CD4-positive, alpha-beta T cell treated with Interleukin-15 for 1 hour (primary cell): Measurements from ENCODE around the gene TTC23L.

Experiments used
- DNase-seq: peaks from one replicate; pipeline ENCODE4 v3.0.0-alpha.2; 2020

The TTC23L gene

DNA sequence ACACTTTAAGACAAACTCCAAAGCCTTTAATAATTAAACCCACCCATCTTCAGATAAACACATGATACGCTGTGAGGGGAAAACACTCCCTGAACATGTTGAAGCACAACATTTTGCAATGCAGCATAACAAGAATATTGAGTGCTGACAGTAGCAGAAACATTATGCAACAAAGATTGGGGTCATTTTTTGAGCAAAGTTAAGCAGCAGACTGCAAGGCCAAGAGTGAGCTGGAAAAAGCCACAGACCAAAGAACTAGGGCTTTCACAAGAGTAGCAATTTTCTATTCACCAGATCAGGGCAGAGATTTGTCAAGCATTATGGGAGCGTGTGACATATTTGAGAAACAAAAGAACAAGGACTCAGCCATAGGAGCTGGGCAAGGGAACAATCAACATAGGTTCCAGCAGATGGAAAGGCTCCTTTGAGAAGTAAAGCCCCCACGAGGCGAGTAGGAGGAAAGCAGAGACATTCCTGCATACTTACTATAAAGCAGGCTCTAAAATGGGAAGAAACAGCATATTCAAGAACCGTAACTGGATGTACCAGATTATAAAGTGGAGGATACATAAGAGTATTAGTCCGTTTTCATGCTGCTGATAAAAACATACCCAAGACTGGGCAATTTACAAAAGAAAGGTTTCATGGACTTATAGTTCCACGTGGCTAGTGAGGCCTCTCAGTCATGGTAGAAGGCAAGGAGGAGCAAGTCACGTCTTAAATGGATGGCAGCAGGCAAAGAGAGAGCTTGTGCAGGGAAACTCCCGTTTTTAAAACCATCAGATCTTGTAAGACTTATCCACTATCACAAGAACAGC lies 4.8 kb upstream of the TTC23L start:
- DNase-seq: no peak

DNA sequence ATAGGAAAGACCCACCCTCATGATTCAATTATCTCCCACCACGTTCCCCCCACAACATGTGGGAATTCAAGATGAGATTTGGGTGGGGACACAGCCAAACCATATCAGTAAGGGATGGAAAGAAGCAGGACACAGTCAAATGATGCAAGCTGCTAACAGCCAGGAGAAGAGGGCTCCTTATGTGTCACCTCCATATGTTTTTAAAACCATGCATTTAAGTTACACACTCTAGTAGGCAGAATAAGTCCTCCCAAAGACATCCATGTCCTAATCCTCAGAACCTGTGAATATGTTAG lies 4.2 kb upstream of the TTC23L start:
- no peak for DNase-seq

DNA sequence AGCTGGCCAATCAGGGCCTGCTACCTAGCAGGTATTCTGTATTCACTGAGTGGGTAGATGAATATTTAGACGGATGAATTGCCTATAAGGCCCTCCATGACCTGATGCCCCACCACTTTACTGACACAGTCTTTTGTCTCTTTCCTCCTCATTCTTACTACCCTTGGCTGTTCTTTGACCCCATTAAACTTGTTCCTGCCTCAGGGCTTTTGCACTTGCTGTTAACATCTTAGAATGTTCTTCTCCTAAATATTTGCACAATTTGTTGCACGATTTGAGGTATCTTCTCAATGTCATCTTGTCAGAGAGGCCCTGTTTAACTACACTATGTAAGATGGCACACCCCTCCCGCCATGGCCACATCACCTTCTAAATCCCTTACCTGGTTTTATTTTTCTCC lies 3.3 kb upstream of the TTC23L start:
- no peak for DNase-seq

DNA sequence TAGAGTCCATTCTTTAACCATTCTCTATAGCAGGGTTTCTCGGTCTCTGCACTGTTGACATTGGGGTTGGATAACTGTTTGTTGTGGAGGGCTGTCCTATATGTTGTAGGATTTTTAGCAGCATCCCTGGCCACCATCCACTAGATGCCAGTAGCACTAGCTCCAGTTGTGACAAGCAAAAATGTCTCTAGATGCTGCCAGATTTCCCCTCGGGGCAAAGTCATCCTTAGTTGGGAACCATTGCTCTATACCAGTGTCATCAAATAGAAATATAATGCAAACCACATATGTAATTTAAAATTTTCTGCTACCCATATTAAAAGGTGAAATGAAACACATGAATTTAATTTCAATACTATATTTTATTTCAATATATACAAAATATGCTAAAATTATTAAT lies 2.9 kb downstream of the TTC23L start:
- DNase-seq: no peak

DNA sequence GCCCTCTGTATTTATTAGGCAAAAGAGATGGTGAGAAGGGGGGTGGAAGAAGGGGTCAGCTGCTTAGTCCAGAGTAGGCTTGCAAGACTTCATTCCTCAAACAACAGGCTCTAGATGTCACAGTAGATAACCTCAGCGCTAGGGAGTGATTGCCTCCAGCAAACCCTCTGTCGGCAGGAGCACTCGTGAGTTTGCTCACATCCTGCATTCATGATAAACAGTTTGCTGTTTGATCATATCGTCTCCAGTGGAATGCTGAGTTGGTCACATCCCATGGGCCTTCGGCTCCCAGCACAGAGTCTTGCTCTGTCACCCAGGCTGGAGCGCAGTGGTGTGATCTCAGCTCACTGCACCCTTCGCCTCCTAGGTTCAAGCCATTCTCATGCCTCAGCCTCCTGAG lies 3.6 kb downstream of the TTC23L start:
- no peak for DNase-seq

DNA sequence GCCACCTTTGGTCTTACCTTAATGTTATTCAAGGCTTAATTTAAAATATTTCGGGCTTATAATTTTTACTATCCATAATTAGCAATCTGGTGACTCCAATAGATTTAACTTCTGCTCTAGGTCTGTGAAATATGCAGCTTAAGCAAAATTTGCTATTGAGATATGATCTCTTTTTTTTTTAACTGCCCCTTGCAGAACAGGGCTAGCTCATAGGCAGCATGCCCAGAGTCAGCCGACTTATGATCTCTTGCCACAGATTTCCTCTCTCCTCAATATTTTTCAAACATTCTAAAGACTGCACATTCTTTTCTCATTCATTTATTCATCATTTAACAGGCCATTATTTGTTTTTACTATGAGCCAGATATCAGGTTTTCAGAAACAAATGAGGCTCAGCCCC lies 4.5 kb downstream of the TTC23L start:
- DNase-seq: no peak

DNA sequence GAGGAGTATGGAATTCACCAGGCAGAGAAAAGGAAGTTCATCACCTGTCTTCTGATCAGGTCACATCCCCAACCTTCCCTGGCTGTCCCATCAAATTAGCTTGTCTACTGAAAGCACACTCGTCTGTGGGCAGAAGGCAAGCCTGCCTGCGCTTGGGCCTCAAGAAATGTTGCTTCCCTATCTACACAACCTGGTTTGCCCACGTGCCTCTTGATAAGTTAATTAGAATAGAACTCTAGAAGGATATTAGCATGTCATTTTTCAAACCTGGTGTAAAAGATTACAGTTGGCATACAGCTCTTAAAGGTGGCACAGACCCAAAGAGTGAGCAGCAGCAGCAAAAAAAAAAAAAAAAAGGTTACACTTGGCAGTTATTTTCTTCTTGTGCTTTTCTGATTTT lies 5.1 kb downstream of the TTC23L start:
- no peak for DNase-seq

DNA sequence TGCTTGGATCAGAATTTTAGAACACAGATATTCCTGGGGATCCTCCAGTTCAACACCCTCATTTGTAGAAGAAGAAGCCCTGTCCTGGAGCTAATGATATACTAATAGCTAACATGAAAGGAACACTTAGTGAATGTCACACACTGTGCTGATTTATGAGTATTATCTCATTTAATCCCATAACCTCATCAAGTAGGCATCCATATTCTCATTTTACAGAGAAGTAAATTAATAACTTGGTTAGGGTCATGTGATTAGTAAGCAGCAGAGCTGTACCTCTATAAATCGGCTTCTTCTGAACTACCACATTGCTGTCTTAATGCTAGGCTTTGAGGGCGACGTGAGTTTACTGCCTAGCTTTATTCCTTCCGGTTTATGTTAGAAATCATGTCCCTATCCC lies 6.0 kb downstream of the TTC23L start:
- no peak for DNase-seq

DNA sequence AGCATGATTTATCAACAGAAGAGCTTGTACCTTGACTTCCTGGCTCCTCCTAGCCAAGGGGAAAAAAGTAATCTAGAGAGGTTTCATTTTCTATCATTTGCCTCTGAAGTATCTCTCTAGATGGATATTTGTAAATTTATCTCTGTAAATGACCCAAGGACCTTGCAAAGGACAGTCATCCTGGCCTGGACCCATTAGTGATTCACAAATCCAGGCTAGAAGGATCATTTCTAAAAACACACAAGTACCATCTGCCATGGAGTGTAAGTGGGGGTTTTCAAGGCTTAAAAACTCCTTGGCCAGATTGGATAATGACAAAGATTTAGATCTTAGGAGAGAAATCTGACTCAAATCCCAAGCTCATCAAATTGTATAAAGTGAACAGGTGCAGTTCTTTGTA lies 8.1 kb downstream of the TTC23L start:
- DNase-seq: no peak

DNA sequence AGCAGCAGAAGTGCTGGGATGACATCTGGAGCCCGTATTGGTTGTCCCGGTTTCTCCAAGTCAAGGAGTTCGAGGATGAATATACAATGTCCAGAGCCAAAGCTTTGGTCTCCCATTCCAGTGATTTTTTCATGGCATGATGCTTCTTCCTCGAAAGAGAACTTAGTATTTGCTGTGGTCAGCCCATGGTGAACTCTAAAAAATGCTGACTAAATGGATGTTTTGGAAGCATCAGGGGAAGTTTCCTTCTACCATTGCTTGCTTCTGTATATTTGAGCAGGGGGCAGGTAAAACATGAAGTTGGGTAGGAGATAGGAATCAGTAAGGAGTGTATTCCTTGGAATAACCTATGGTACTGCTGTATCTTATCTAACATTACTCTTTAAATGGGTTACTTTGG lies 8.6 kb downstream of the TTC23L start:
- DNase-seq: no peak

DNA sequence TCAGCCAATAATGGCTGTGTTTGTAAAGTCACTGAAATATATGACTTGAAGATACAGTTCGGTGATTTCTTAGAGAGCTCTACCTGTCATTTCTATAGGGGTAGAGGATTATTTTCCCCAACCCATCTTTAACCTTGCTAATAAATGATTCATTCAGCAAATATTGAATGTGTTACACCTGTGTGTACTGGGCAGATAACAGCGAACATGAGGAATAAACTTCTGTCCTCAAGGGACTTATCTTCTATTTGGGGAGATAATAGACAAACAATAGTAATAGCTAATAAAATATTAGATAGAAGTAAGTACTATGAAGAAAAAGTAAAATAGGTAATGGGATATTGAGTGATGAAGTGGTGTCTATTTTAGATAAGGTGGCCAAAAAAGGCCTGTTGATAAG lies 9.3 kb downstream of the TTC23L start:
- DNase-seq: no peak

DNA sequence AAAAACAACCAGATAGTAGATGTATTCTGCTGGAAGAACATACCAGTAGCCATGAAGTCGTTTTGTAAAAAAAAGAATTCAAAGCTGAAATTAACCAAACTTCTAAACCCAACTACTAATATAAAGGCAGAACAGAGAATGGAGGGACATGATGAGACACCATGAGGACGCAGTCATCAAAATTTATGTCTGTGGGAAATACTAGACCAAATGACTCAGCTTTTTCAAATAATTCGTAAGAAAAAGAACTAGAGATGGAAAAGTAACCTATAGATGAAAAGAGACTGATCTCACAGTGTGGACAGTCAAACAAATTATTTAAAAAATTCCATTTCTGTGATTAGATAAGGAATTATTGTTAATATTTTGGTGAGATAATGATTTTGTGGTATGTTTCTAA lies 10.3 kb downstream of the TTC23L start:
- no peak for DNase-seq

DNA sequence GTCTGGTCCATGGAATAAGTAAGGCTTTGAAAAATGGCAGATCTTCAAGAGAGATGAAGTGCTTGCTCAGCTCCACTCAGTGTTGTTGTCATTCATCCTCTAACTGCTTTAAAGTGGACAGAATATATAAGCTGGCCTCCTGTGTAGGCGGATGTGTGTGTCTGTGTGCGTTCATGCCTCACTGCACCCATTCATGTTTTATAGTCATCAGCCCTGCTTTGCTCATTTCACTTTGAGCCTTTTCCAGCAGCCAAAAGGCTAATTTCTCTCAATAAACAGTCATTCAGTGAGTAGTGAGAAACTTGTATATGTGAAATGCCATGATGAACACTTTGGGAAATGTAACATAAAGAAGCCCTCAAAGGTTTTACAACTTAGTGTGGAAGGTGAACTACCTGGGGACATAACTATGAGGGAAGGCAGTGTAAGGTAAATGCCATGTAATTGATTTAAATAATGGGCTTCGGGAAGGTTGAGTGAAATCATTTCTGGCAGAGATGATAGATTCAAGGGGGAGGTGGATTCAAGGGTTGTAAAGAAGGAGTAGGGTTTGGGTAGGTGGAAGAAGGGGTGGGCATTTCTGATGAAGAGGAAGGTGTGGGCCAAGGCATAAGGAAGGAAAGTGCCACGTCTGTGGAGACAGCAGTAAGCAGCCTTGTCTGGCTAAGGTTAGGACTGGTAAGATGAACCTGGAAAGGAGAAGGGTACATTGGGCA lies 15.7 kb downstream of the TTC23L start:
- no peak for DNase-seq

DNA sequence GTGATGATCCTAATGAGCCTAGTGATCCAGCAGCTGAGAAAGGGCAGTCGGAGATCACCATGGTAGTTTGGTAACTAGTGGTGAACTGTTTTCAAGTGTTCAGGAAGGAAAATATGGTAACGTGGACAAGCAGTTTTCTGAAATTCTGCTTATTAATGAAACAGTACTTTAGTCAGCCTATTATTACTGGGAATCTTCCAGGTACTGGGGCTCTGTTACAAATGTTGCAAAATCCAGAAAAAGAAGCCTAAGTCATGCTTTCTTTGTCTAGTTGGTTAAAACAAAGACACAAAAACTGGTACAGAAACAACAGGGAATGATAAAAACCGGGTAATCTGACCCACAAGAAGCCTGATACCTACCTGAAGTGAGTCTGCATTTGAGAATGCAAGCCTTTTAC lies 18.2 kb downstream of the TTC23L start:
- no peak for DNase-seq

DNA sequence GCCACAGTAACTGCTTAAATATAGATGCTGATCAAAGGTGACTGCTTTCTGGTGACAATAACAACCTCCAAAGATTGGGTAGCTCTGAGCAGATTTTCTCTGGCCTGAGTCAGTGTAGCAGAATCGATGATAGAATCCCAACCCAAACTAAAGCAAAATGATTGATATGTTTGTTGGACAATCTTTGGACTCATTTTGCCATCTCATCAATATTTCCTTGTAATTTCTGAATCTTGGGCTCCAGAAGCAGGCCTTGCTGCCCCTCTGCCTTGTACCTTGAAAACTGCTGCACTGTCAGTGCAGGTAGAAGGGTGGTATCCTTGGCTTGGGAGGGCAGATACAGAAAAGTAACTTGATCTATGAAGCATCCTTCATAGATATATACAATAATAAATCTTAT lies 18.9 kb downstream of the TTC23L start:
- no peak for DNase-seq

DNA sequence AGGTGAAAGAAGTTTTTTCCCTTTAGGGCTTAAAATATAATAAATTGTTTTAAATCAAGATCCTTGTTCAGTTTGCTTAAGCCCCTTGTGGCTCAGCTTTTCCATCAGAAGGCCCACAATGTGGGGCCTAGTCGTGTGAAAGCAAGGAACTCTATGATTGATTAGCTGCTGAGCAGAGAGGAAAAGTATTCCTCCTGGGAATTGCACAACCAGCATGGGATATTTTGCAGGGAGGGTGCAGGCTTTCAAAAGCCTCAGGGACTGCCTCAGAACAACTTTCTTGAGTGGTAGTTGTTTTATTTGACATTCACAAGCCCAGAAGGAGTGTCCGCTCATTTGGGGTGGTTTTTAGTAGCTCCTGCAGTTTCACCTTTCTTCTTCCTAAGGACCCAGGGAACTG lies 19.8 kb downstream of the TTC23L start:
- no peak for DNase-seq

DNA sequence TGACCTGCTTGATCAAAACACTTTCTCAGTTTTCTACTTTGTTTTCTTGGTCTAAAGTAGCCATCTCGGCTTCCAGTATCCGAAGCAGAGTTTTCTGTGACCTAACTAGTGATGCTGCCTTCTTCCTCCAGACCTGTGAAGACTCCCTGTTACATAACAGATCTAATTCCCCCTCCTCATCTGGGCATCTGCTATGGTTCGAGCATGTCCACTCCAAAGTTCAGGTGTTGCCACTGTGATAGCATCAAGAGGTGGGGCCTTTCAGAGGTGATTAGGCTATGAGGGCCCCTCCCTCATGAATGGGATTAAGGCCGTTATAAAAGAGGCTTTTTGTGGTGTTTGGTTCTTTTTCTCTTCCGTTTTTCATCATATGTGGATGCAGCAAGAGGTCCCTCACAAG lies 20.3 kb downstream of the TTC23L start:
- no peak for DNase-seq

DNA sequence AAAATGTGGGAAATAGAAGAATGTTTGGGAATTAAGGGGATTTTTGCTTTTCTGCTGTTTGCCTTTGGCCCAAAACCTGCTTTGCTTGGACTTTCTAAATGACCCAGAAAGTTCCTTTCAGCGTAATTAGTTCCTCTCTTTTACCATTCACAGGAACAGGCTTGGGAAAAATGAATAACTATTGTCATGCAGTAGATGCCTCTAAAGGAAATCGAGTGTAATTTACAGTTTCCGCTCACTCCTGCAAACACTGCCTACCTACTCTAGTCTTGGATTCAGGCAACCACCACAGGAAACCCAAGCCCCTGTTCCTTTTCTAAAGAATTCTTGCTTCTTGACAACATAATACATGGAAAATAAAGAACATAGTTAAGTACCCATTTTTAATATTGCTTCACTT lies 25.0 kb downstream of the TTC23L start:
- no peak for DNase-seq

DNA sequence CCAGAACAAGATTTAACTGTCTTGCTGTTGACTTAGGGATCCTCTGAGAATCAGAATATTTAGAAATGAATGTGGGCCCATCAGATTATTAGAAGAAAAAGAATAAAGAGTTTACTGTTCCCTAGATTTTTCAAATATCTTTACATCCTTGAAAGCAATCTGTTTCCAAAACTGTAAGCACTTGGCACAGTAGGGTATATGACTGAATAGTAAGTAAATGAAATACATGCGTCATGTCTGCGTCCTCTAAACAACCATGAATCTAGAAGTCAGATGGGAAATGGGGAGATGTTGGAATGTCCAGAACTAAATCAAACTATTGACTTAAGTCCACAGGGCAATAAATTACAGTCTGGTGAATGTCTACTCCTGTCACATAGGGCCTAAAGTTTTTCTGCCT lies 26.1 kb downstream of the TTC23L start:
- no peak for DNase-seq

DNA sequence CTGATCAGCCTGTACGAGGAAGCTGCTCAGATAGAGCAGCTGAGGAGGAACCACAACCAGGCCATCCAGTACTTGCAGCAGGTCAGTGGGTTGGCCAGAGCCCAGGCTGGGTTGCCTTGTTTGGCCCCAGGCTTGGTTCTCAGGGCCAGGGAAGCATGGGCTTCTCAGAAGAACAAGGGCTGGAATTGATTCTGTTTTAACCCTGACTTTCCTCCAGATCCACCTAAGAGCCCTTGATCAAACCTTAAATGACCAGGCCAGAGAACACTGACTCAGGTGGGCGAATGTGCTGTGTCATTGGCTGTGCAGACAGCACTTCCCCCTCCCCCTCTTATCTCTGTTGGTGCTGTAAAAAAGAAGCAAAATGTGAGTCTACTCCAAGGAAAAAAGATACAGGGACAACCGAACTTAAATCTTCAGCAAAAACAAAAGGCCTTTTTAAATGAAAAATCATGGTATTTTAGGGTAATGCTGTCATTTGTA lies 28.1 kb downstream of the TTC23L start:
- DNase-seq: no peak

DNA sequence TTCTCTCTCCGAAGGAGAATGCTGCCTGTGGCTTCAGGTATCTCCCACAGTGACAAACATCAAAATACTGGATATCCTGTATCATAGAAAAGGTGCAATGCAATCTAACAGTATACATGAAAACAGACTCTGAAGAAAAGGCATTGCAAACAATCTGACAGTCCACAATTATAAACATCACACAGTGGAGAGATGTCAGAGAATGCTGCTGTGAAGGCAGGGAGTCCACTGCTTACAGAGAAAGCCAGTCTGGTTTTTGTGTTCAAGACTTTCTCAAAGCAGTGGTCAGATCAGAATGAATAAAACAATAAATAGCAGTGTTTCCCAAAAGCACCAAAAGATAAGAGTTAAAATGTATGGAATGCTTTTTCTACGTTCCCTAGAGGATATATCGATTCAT lies 28.7 kb downstream of the TTC23L start:
- DNase-seq: no peak

DNA sequence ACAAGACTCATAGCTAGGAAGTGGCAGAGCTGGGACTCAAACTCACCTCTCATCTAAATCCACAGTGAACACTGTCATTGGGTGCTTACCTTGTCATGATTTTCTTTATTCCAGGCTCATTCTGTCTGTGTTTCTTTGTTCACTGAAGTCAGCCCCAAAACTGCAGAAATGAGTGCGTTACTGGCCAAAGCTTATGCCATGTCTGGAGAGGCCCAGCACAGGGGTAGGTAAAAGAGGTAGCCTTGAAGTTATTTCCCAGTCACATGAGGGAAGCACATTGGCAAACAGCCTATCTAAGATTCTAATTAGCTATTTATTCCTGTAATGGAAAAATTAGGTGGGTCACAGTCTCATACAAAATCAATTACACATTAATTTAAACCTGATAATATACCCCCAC lies 29.8 kb downstream of the TTC23L start:
- DNase-seq: no peak

DNA sequence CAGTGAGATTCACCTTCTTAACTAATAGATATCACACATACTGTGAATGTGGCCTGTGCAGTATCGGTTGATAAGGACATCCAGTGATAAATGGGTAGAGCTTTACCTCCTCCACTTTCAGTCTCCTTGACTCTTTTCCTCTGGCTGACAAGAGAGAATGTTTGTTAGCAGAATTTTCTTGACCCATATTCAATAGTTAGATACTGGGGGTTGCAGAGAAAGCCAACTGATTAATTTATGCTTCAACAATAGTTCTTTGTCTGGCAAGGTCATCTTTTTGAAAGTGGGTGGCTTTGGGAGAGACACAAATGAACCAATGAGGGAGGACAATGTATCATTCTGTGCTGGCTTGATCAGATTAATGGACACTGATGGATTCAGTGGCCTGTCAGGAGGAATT lies 30.3 kb downstream of the TTC23L start:
- no peak for DNase-seq

DNA sequence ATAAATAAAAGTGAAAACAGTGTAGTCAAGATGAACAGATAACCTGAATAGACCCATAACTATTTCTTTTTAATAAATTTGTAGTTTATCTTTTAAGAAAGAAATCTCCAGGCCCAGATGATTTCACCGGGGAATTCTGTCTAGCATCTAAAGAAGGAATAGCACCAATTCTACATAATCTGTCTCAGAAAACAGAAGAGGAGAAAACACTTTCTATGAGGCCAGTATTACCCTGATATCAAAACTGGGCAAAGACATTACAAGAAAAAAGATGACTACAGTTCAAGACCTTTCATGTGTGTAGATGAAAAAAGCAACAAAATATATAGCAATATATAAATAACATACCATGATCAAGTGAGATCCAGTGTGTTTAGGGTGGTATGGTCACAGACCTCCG lies 31.4 kb downstream of the TTC23L start:
- DNase-seq: no peak

DNA sequence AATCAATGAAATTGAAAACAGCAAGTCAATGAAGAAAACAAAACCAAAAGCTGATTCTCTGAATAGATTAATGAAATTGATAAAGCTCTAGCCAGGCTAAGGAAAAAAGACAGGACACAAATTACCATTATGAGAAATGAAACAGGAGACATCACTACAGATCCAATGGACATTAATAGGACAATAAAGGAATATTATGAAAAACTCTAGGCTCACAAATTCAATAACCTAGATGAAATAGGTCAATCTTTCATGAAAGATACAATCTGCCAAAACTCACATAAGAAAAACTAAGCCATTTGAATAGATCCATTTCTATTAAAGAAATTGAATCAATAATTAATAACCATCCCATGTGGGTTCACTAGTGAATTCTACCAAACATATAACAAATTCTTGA lies 37.3 kb downstream of the TTC23L start:
- no peak for DNase-seq
